Measurements from ENCODE around the gene P2RX3. TPM values are rescaled to one million over a fixed set of nuclear protein-coding genes. Genes with fewer than 3 reads are reported as not detected.
A peak's percentile ranks its signal among the peaks of the same experiment; 100 is the strongest.
"Not testable (repeated sequence)": the region's sequence is repeated elsewhere in the genome, so short reads cannot be mapped to it uniquely, and the experiment has no call there.

P2RX3 gene
- total RNA-seq, 2 experiments from 2014 or later: not detected

DNA sequence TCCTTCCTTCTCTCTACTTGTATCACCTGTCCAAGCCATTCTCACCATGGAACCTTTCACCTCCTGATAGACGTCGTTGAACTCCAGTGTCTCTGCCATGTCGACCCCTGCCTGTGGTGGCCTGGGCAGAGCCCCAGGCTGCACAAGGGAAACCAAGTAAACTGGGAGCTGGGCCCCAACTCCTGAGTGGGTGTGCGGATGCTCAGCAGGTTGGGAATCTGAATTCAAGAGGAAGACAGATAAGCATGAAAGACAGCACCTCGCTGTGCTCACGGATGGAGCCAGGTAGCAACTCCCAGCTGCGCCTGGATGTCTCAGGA lies 3.2 kb upstream of the P2RX3 start:
- H3K4me3 Mint-ChIP-seq: peak overlapping the region; percentile 92
- H3K27me3 Mint-ChIP-seq (ENCODE audit: low read depth): peaks cover 7% of the 10 kb centered on the region
- H3K27ac Mint-ChIP-seq: peak overlapping the region; percentile 99
- peaks cover 46% of the 10 kb centered on the region for H3K36me3 Mint-ChIP-seq (ENCODE audit: low read depth)
- H3K4me1 Mint-ChIP-seq (ENCODE audit: low read depth): peaks cover 42% of the 10 kb centered on the region
- H3K9me3 Mint-ChIP-seq (ENCODE audit: insufficient read depth): no peaks in the 10 kb centered on the region
- ChIA-PET POLR2A (interaction anchor here (0.5 to 3.5 kb wide), 8 partner anchors 10 to 620 kb away, joined by 3 to 55 read pairs (median 4); partner anchors contain the start of genes SELENOH and TNKS1BP1), CTCF (interaction anchor here (1.0 to 2.9 kb wide), 5 partner anchors 10 to 192 kb away, joined by 3 to 19 read pairs (median 5); partner anchors contain the start of genes SLC43A1 and TNKS1BP1)
- no peak for DNase-seq
- no peak for ATAC-seq

DNA sequence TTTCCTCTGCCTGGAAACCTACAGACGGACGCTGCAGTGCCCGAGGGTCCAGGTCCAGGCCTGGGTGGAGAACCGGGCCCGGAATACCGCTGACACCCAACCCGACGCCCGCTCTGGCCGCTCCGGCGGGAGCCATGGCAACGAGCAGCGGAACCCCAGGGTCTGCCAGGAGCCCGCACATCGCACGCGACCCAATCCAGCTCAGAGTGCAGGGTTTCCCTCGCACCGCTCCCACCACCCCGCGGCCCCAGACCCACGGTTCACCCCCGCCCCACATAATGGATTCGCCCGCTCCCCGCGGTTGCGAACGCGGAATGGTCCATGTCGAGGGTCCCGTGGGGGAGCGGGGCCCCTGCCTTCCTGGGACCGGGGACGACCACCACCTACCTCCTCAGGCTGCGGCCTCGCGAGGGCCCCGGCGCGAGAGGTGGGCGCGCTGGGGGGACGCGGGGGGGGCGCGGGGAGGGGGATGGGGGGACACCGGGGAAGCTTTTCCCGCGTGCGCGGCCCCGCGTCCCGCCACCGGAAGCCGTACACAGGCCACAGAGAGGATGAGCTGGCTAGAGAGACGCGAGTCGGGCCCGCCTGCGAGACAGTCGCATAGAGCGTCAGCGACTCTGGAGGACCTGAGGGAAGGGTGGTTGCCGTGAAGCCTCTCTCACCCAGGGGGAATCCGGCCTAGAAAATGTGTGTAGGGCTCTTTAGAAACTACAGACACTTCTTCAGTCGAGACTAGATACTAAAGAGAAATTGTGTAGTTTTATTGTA lies 2.6 kb upstream of the P2RX3 start, which contains the start of gene SSRP1:
TSS of gene SSRP1 (minus strand) at position 550 of the 768 bp plus-strand sequence. CDS start 771 bp downstream, outside the sequence.
- Mint-ChIP-seq H3K27ac (peak within 1 kb of the TSS; percentile 99), H3K36me3 (ENCODE audit: low read depth) (peaks cover 41% of the 10 kb centered on the region), H3K4me3 (peak within 1 kb of the TSS; percentile 92), H3K9me3 (ENCODE audit: insufficient read depth) (no peaks in the 10 kb centered on the region), H3K27me3 (ENCODE audit: low read depth) (peaks cover 7% of the 10 kb centered on the region), H3K4me1 (ENCODE audit: low read depth) (peaks cover 39% of the 10 kb centered on the region)
- CTCF ChIA-PET: interaction anchor here (1.0 to 2.9 kb wide), 5 partner anchors 10 to 192 kb away, joined by 3 to 19 read pairs (median 5); partner anchors contain the start of genes SLC43A1 and TNKS1BP1
- ATAC-seq (peak; percentile 96), DNase-seq (peak; percentile 90)
- POLR2A ChIA-PET: interaction anchor here (0.8 to 3.5 kb wide), 6 partner anchors 10 to 406 kb away, joined by 3 to 55 read pairs (median 6); partner anchors contain the start of genes SELENOH and TNKS1BP1

DNA sequence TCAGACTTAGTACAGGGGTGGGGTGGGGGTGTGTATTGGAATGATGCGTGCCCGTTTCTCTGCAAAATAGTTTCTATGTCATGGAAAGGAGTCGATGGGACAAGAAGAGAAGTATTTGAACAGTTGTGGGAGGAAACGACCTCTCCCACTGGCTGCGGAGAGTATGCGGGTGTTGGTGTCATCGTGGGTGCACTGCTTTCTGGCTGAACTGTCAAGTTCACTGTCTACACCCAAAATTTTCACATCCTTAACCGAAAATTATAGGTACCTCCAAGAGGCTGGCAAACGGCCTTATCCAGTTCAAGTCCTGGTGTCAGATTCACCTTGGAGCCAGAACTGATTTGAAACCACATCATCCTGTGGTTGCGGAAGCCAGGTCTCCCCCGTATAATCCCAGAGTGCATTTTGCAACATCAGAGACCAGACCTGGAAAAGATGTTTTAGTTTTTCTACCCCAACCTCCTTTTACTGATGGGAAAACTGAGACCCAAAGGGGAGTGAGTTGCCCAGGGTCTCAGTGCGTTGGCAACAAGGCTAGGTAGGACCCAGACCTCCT lies 2.0 kb upstream of the P2RX3 start:
- DNase-seq: peak; percentile 57
- Mint-ChIP-seq H3K9me3 (ENCODE audit: insufficient read depth) (no peaks in the 10 kb centered on the region), H3K36me3 (ENCODE audit: low read depth) (peaks cover 35% of the 10 kb centered on the region), H3K4me1 (ENCODE audit: low read depth) (peaks cover 35% of the 10 kb centered on the region), H3K27ac (peak overlapping the region; percentile 99), H3K27me3 (ENCODE audit: low read depth) (peaks cover 9% of the 10 kb centered on the region), H3K4me3 (peak overlapping the region; percentile 92)
- ChIA-PET POLR2A (interaction anchor here (1.4 to 3.5 kb wide), 4 partner anchors 11 to 25 kb away, joined by 5 to 55 read pairs (median 8); partner anchors contain the start of gene TNKS1BP1), CTCF (interaction anchor here (1.4 to 2.9 kb wide), 2 partner anchors 10 to 122 kb away, joined by 6 to 14 read pairs; no protein-coding TSS in a partner anchor)
- peak; percentile 34 for ATAC-seq

DNA sequence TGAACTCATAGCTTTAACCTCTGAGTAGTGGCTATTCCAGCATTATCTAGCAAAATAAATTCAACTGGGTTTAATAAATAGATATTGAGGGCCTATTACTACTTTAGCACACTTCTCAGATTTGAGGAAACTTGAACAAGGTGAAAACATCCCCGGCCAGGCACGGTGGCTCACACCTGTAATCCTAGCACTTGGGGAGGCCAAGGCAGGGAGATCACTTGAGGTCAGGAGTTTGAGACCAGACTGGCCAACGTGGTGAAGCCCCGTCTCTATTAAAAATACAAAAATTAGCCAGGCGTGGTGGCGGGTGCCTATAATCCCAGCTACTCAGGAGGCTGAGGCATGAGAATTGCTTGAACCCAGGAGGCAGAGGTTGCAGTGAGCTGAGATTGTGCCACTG lies 1.3 kb upstream of the P2RX3 start:
- ChIA-PET CTCF (interaction anchor here (0.9 to 2.9 kb wide), 3 partner anchors 9 to 304 kb away, joined by 3 to 14 read pairs (median 6); no protein-coding TSS in a partner anchor), POLR2A (interaction anchor here (2.2 to 3.5 kb wide), 2 partner anchors 12 to 16 kb away, joined by 9 to 55 read pairs; partner anchors contain the start of gene TNKS1BP1)
- ATAC-seq; H3K27ac Mint-ChIP-seq; H3K27me3 Mint-ChIP-seq (ENCODE audit: low read depth); DNase-seq; H3K9me3 Mint-ChIP-seq (ENCODE audit: insufficient read depth): not testable (repeated sequence)
- peaks cover 32% of the 10 kb centered on the region for H3K4me1 Mint-ChIP-seq (ENCODE audit: low read depth)
- H3K36me3 Mint-ChIP-seq (ENCODE audit: low read depth): peaks cover 28% of the 10 kb centered on the region
- H3K4me3 Mint-ChIP-seq: peak overlapping the region; percentile 92

DNA sequence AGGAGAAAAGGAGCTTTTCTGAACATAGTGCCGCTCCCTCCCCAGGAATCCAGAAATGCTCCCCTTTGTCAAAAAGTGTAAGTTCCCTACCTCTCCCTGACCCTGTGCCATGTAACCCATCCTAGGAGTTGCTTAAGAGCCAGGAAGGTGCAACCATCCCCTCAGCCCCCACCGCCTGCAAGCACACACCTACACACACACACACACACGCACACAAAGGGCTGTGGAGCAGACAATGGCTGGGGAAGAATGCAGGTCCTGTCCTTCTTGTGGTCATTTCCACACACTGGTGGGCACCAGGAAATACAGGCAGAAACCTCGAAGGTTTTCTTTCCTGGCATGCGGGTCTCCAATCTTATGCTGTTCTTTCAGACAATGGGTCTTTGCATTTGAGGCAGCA lies 1.2 kb downstream of the P2RX3 start:
- ChIA-PET POLR2A (interaction anchor here (1.0 kb wide), 1 partner anchor 14 kb away, joined by 3 read pairs; the partner anchor contains the start of gene TNKS1BP1), CTCF (interaction anchor here (1.0 kb wide), 2 partner anchors 118 to 154 kb away, joined by 3 to 4 read pairs; no protein-coding TSS in a partner anchor)
- DNase-seq (no peak), ATAC-seq (no peak)
- Mint-ChIP-seq H3K4me3 (no peak overlapping the region), H3K36me3 (ENCODE audit: low read depth) (peaks cover 6% of the 10 kb centered on the region), H3K4me1 (ENCODE audit: low read depth) (peaks cover 18% of the 10 kb centered on the region), H3K9me3 (ENCODE audit: insufficient read depth) (no peaks in the 10 kb centered on the region), H3K27me3 (ENCODE audit: low read depth) (peaks cover 9% of the 10 kb centered on the region), H3K27ac (no peak overlapping the region)

DNA sequence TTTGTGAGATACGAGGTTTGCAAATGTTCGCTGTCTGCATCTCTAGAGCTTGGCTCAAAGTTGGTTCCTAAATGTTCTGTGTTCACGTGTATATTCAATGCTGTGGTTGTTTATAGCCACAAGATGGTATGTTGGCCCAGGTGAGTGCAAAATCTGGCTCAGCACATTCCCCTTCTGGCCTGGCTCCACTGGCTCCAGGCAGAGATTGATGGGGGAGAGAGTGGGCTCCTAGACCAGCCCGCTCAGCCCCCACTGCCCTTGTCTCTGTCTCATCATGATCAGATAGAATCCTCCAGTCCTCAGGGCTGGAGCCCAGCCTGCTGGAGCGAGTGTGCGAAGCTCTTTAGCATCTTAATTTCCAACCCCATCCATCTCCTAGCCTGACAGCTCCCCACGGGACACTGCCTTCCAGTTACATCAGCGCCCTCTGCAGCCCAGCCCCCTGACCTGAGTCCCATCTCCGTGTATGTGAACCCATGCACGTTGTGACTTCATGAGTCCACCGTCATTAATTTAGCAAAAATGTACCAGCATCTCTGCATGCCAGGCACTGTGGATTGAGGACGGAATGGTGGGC lies 2.0 kb downstream of the P2RX3 start:
- CTCF ChIA-PET: no interaction called here
- H3K9me3 Mint-ChIP-seq (ENCODE audit: insufficient read depth): no peaks in the 10 kb centered on the region

DNA sequence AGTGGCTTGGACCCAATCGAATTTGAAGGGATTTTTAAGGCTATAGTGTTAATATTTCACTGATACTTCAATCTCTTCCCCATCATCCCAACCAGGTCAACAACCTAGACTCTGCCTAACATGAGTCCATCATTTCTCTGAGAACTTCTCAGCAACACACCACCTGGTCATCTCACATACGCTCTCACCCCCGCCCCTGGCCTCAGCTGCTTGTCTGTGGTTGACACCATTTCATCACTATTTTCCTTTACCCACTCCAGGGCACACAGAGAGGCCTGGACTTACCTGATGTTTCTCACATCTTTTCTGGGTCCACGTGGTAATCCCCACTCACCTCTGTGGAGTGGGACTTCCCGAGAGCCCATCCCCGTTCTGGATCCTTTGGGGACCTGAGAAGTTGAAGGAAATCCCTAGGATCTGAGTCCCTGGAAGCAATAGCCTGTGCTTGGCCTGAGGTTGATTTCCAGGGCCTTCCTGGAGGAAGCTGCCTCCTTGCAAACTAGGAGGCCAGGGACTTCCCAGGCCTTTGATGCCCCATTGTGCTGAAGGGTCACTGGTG lies 3.2 kb downstream of the P2RX3 start:
- H3K9me3 Mint-ChIP-seq (ENCODE audit: insufficient read depth): no peaks in the 10 kb centered on the region
- H3K4me3 Mint-ChIP-seq: no peak overlapping the region
- no peak for ATAC-seq
- CTCF ChIA-PET: no interaction called here
- H3K4me1 Mint-ChIP-seq (ENCODE audit: low read depth): peaks cover 7% of the 10 kb centered on the region
- no peak for DNase-seq
- H3K36me3 Mint-ChIP-seq (ENCODE audit: low read depth): no peaks in the 10 kb centered on the region
- H3K27me3 Mint-ChIP-seq (ENCODE audit: low read depth): peaks cover 9% of the 10 kb centered on the region
- POLR2A ChIA-PET: no interaction called here
- no peak overlapping the region for H3K27ac Mint-ChIP-seq

More for the DNA sequence above, 2.0 kb downstream of the P2RX3 start:
- H3K4me3 Mint-ChIP-seq: no peak overlapping the region
- H3K27ac Mint-ChIP-seq: no peak overlapping the region
- peaks cover 11% of the 10 kb centered on the region for H3K4me1 Mint-ChIP-seq (ENCODE audit: low read depth)
- POLR2A ChIA-PET: no interaction called here
- ATAC-seq (no peak), DNase-seq (no peak)
- peaks cover 9% of the 10 kb centered on the region for H3K27me3 Mint-ChIP-seq (ENCODE audit: low read depth)
- no peaks in the 10 kb centered on the region for H3K36me3 Mint-ChIP-seq (ENCODE audit: low read depth)

DNA sequence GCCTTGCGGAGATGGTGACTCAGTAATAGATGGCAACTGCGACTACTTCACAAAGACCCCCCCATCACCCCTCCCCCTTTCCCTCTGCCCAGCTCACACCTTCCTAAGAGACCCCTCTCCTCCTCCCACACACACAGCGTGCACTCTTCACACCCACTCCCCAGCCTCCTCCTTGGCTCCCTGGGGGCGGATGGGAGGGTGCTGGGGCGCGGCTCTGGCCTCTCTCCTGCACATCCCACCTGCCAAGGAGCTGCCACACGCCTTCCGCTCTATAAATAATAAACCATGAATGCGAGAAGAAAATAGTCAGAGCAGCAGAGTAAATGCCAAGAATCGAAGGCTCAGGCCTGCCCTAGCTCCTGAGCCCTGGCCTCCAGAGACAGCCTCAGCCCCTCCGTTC lies 4.5 kb downstream of the P2RX3 start:
- H3K9me3 Mint-ChIP-seq (ENCODE audit: insufficient read depth): no peaks in the 10 kb centered on the region
- ATAC-seq (no peak), DNase-seq (no peak)
- peaks cover 3% of the 10 kb centered on the region for H3K4me1 Mint-ChIP-seq (ENCODE audit: low read depth)
- H3K27me3 Mint-ChIP-seq (ENCODE audit: low read depth): peaks cover 9% of the 10 kb centered on the region
- ChIA-PET CTCF (interaction anchor here (0.6 to 1.5 kb wide), 5 partner anchors 115 to 502 kb away, joined by 3 to 4 read pairs (median 3); no protein-coding TSS in a partner anchor), POLR2A (no interaction called here)
- no peak overlapping the region for H3K4me3 Mint-ChIP-seq
- no peak overlapping the region for H3K27ac Mint-ChIP-seq
- H3K36me3 Mint-ChIP-seq (ENCODE audit: low read depth): no peaks in the 10 kb centered on the region

DNA sequence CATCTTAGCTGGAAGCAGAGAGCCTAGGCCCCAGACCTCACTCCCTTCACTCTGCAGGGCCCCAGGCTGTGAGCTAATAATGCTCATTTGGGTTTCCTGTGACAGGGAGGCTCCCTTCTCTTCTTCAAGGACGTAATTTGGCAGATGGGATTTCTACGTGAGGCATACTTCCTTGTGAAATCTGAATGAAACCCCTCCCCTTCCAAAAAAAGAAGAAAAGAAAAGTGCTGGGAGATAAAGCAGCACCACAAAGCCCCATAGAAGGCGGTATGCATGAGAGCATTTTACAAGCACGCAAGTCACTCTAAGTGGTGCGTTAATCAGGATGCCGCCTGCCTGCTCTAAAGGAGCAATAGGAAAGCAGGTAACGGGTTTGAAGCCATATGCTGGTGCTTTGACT lies 5.7 kb downstream of the P2RX3 start:
- H3K4me3 Mint-ChIP-seq: no peak overlapping the region
- ChIA-PET POLR2A (no interaction called here), CTCF (interaction anchor here (0.7 to 1.2 kb wide), 4 partner anchors 9 to 139 kb away, joined by 3 to 4 read pairs (median 3); no protein-coding TSS in a partner anchor)
- H3K4me1 Mint-ChIP-seq (ENCODE audit: low read depth): peaks cover 3% of the 10 kb centered on the region
- ATAC-seq (no peak), DNase-seq (no peak)
- no peak overlapping the region for H3K27ac Mint-ChIP-seq
- H3K27me3 Mint-ChIP-seq (ENCODE audit: low read depth): peaks cover 7% of the 10 kb centered on the region
- H3K36me3 Mint-ChIP-seq (ENCODE audit: low read depth): no peaks in the 10 kb centered on the region
- no peaks in the 10 kb centered on the region for H3K9me3 Mint-ChIP-seq (ENCODE audit: insufficient read depth)

DNA sequence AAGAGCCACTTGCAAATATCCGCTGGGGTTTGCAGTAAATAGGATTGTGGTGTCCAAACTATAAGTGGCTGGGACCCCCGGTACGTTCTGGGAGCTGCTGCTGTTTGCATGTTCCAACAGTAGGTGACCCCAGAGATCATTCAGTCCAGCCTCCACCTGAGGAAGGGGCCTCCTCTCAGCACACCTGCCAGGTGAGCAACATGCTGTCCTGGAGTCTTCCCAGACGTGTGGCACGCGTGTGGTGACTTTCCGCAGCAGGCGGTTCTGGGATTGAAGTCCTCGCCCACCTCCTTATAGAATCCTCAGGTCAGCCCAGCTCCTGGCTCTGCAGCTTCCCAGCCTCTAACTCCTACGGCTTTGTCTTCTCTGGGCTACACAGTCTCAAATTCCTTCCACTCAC lies 6.7 kb downstream of the P2RX3 start:
- no peaks in the 10 kb centered on the region for H3K36me3 Mint-ChIP-seq (ENCODE audit: low read depth)
- CTCF ChIA-PET: interaction anchor here (1.4 kb wide), 1 partner anchor 137 kb away, joined by 4 read pairs; no protein-coding TSS in a partner anchor
- no peak overlapping the region for H3K27ac Mint-ChIP-seq
- peaks cover 3% of the 10 kb centered on the region for H3K4me1 Mint-ChIP-seq (ENCODE audit: low read depth)
- POLR2A ChIA-PET: no interaction called here
- ATAC-seq (no peak), DNase-seq (no peak)
- H3K9me3 Mint-ChIP-seq (ENCODE audit: insufficient read depth): no peaks in the 10 kb centered on the region
- H3K4me3 Mint-ChIP-seq: no peak overlapping the region
- peaks cover 2% of the 10 kb centered on the region for H3K27me3 Mint-ChIP-seq (ENCODE audit: low read depth)

DNA sequence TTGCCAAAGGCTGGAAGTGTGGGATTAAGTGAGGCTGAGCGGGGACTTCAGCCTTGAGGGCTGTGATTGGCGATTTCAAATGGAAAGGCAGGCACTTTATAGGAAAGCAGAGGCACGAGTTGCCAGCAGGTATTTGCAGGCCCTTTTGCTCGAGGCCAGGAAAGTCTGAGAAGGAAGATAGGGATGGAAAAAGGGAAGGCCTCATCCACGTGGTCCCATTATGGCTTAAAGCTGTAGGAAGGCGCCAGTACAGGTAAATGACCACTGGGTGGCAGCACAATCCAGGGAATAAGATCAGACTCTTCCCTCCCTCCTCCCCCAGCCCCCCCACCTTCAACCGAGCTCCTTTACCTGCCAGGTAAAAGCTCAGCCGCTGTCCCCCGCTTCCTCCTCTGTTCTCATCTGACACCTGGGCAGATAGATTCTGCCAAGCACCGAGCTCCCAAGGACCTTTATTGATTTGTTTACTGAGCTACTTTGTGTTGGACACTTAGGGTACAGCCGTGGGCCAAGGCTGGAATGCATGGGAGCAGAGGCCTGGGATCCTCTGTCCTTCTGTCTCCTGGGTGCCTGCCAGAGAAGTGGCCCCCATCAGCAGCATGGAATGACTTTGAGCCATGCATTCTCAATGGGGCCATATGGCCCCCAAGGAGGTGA lies 7.5 kb downstream of the P2RX3 start:
- H3K9me3 Mint-ChIP-seq (ENCODE audit: insufficient read depth): no peaks in the 10 kb centered on the region
- ChIA-PET CTCF (interaction anchor here (0.6 to 1.5 kb wide), 29 partner anchors 9 to 299 kb away, joined by 3 to 18 read pairs (median 4); partner anchors contain the start of genes RTN4RL2, SLC43A1 and TNKS1BP1), POLR2A (interaction anchor here (0.6 kb wide), 1 partner anchor 16 kb away, joined by 3 read pairs; no protein-coding TSS in a partner anchor)
- H3K36me3 Mint-ChIP-seq (ENCODE audit: low read depth): no peaks in the 10 kb centered on the region
- peaks cover under 1% of the 10 kb centered on the region for H3K27me3 Mint-ChIP-seq (ENCODE audit: low read depth)
- DNase-seq (peak; percentile 76), ATAC-seq (peak; percentile 62)
- H3K4me1 Mint-ChIP-seq (ENCODE audit: low read depth): peaks cover 3% of the 10 kb centered on the region
- H3K27ac Mint-ChIP-seq: no peak overlapping the region
- no peak overlapping the region for H3K4me3 Mint-ChIP-seq
